DND-41 (cell line): ENCODE measurements around the gene TNIK.

Experiments
- ATAC-seq: fragments of 200-7000 bp; cut with Tn5 transposase; 3 replicates; pipeline ENCODE4 v1.9.1; 2021; ENCODE audit warnings: low read depth; ENCODE audit not compliant: insufficient read depth
- DNase-seq: peaks from one replicate; pipeline ENCODE4 v3.0.0-alpha.2; 2020
- H2AFZ ChIP-seq: 2 replicates; pipeline ENCODE4 v1.6.0; 2012; ENCODE audit warnings: low read depth, low read length
- H3K27ac ChIP-seq: 2 replicates; pipeline ENCODE4 v1.5.1; 2012; ENCODE audit warnings: low read length, inconsistent platforms
- H3K27me3 ChIP-seq: fragments of 200-600 bp; sonication (generic); 2 replicates; pipeline ENCODE4 v1.6.0; 2012; ENCODE audit warnings: low read length, mild to moderate bottlenecking, inconsistent platforms; ENCODE audit not compliant: insufficient read depth, poor library complexity
- H3K36me3 ChIP-seq: 2 replicates; pipeline ENCODE4 v1.5.1; 2012; ENCODE audit warnings: low read length, inconsistent platforms; ENCODE audit not compliant: insufficient read depth
- H3K4me1 ChIP-seq: 2 replicates; pipeline ENCODE4 v1.5.1; 2012; ENCODE audit warnings: mild to moderate bottlenecking, low read length; ENCODE audit not compliant: insufficient read depth
- H3K4me2 ChIP-seq: 2 replicates; pipeline ENCODE4 v1.6.0; 2012; ENCODE audit warnings: mild to moderate bottlenecking, moderate library complexity, low read length, inconsistent platforms; ENCODE audit not compliant: insufficient read depth
- H3K4me3 ChIP-seq, 2 experiments: fragments of 200-600 bp in 1 of 2; shearing (Covaris generic) in 1 of 2; 2 replicates each; pipeline ENCODE4 v1.5.1; 2012 to 2016; ENCODE audit warnings: inconsistent platforms in 2 of 2, low read length in 2 of 2, mild to moderate bottlenecking in 2 of 2, low read depth in 1 of 2, moderate library complexity in 1 of 2
- H3K79me2 ChIP-seq: 2 replicates; pipeline ENCODE4 v1.6.0; 2012; ENCODE audit warnings: low read length, inconsistent platforms; ENCODE audit not compliant: insufficient read depth
- H3K9ac ChIP-seq: 2 replicates; pipeline ENCODE4 v1.6.0; 2012; ENCODE audit warnings: low read depth, mild to moderate bottlenecking, inconsistent platforms, low read length, moderate library complexity
- H3K9me3 ChIP-seq: 2 replicates; pipeline ENCODE4 v1.5.1; 2012; ENCODE audit warnings: low read length, moderate library complexity, mild to moderate bottlenecking, inconsistent platforms; ENCODE audit not compliant: insufficient read depth, severe bottlenecking
- H4K20me1 ChIP-seq: 2 replicates; pipeline ENCODE4 v1.6.0; 2012; ENCODE audit warnings: low read length; ENCODE audit not compliant: insufficient read depth
- EZH2 ChIP-seq: IDR thresholded peaks from 3 replicates; pipeline ENCODE4 v1.6.1; 2012; ENCODE audit warnings: borderline replicate concordance, low read depth, mild to moderate bottlenecking, moderate library complexity, low read length, inconsistent platforms; ENCODE audit not compliant: severe bottlenecking
- TF ChIP-seq, protein P1 (sequence below): IDR thresholded peaks from 2 replicates; pipeline ENCODE4 v1.5.1; 2012; ENCODE audit warnings: borderline replicate concordance, low read length, moderate library complexity, mild to moderate bottlenecking; ENCODE audit not compliant: poor library complexity, severe bottlenecking; ENCODE audit errors: extremely low read depth

TNIK gene

GRCh38 chr3:171149526-171150116 is 310.6 kb downstream of the TNIK start:
- Histone ChIP-seq H3K36me3 (no peaks in the 10 kb centered on the region), H3K9me3 (no peaks in the 10 kb centered on the region), H3K79me2 (no peaks in the 10 kb centered on the region), H3K27ac (no peak overlapping the region), H2AFZ (no peak overlapping the region), H4K20me1 (no peaks in the 10 kb centered on the region), H3K4me3 (no peak overlapping the region), H3K4me2 (no peak overlapping the region), H3K9ac (no peak overlapping the region), H3K27me3 (peaks cover 3% of the 10 kb centered on the region), H3K4me1 (no peaks in the 10 kb centered on the region)
- DNase-seq (no peak), ATAC-seq (no peak)
- TF ChIP-seq, protein P1, sequence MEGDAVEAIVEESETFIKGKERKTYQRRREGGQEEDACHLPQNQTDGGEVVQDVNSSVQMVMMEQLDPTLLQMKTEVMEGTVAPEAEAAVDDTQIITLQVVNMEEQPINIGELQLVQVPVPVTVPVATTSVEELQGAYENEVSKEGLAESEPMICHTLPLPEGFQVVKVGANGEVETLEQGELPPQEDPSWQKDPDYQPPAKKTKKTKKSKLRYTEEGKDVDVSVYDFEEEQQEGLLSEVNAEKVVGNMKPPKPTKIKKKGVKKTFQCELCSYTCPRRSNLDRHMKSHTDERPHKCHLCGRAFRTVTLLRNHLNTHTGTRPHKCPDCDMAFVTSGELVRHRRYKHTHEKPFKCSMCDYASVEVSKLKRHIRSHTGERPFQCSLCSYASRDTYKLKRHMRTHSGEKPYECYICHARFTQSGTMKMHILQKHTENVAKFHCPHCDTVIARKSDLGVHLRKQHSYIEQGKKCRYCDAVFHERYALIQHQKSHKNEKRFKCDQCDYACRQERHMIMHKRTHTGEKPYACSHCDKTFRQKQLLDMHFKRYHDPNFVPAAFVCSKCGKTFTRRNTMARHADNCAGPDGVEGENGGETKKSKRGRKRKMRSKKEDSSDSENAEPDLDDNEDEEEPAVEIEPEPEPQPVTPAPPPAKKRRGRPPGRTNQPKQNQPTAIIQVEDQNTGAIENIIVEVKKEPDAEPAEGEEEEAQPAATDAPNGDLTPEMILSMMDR, result no peak
- no peak for TF ChIP-seq EZH2

- Histone ChIP-seq H3K9me3 (no peaks in the 10 kb centered on the region), H3K4me3 (no peak overlapping the region), H2AFZ (no peak overlapping the region), H3K9ac (no peak overlapping the region), H3K4me2 (no peak overlapping the region), H3K4me1 (no peaks in the 10 kb centered on the region), H3K79me2 (no peaks in the 10 kb centered on the region), H4K20me1 (no peaks in the 10 kb centered on the region), H3K27ac (no peak overlapping the region), H3K36me3 (no peaks in the 10 kb centered on the region), H3K27me3 (peaks cover 3% of the 10 kb centered on the region)
- no peak for DNase-seq
- TF ChIP-seq EZH2, result no peak
- TF ChIP-seq, protein P1, result no peak
- ATAC-seq, result no peak
Measured at GRCh38 chr3:171145798-171146197, 314.4 kb downstream of the TNIK start.

DNA sequence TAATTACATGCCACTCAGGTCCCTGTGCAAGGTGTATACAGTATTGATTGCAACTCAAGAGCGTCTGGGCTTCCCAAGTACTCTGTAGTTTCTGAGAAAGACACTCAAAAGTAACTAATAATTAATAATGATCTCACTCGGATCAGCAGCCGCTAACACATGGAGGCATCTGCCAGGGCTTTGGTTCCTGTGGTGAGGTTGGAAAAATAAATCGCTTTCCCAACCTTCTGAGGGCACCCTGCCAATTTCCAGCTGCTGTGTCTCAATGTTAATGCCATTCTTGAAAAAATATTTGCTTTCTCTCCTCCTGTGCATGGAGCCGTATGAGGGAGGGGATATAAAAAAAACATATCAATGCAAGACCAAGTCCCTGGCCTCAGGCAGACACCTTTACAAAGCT is 317.2 kb downstream of the TNIK start:
- DNase-seq (no peak), ATAC-seq (no peak)
- Histone ChIP-seq H3K27me3 (no peaks in the 10 kb centered on the region), H3K4me3 (no peak overlapping the region), H2AFZ (no peak overlapping the region), H3K9ac (no peak overlapping the region), H3K79me2 (no peaks in the 10 kb centered on the region), H4K20me1 (no peaks in the 10 kb centered on the region), H3K9me3 (no peaks in the 10 kb centered on the region), H3K27ac (no peak overlapping the region), H3K36me3 (no peaks in the 10 kb centered on the region), H3K4me2 (no peak overlapping the region), H3K4me1 (no peaks in the 10 kb centered on the region)
- TF ChIP-seq, protein P1, result no peak
- no peak for TF ChIP-seq EZH2
